Neural cell (in vitro differentiated cells): ENCODE results near the gene CDC23. TPM values are rescaled to one million over a fixed set of nuclear protein-coding genes. Genes with fewer than 3 reads are reported as not detected.

Source experiments
- H2AFZ ChIP-seq: fragments of 200-600, 300-800 bp; sonication (generic), shearing (Covaris generic); 2 replicates; pipeline ENCODE4 v1.6.0; 2014; ENCODE audit warnings: low read depth, mild to moderate bottlenecking, antibody characterized with exemption, low read length, moderate library complexity
- H3F3A ChIP-seq: fragments of 200-600 bp; shearing (Covaris generic); 2 replicates; pipeline ENCODE4 v1.6.1; 2016; ENCODE audit warnings: mild to moderate bottlenecking, moderate library complexity, mixed read lengths, antibody characterized with exemption, low read length; ENCODE audit not compliant: insufficient read depth, poor library complexity, severe bottlenecking
- H3K27ac ChIP-seq: fragments of 200-600, 300-800 bp; sonication (generic), shearing (Covaris generic); 2 replicates; pipeline ENCODE4 v1.5.1; 2014; ENCODE audit warnings: mild to moderate bottlenecking, low read length, moderate library complexity
- H3K27me3 ChIP-seq: fragments of 300-800, 200-600 bp; sonication (generic), shearing (Covaris generic); 2 replicates; pipeline ENCODE4 v1.6.0; 2014; ENCODE audit warnings: mild to moderate bottlenecking, low read depth, low read length, moderate library complexity; ENCODE audit not compliant: insufficient read depth
- H3K36me3 ChIP-seq: fragments of 300-800, 200-600 bp; sonication (generic), shearing (Covaris generic); 2 replicates; pipeline ENCODE4 v1.5.1; 2014; ENCODE audit warnings: mild to moderate bottlenecking, antibody characterized with exemption, low read length, moderate library complexity; ENCODE audit not compliant: insufficient read depth
- H3K4me2 ChIP-seq: fragments of 300-800, 200-600 bp; sonication (generic), shearing (Covaris generic); 2 replicates; pipeline ENCODE4 v1.6.0; 2014; ENCODE audit warnings: mild to moderate bottlenecking, low read length
- H3K4me3 ChIP-seq: fragments of 300-800, 200-600 bp; sonication (generic), shearing (Covaris generic); 2 replicates; pipeline ENCODE4 v1.5.1; 2014; ENCODE audit warnings: mild to moderate bottlenecking, low read length, moderate library complexity
- H3K79me2 ChIP-seq: fragments of 200-600 bp; shearing (Covaris generic); replicated peaks from 2 replicates; pipeline ENCODE4 v1.6.0; 2014; ENCODE audit warnings: mild to moderate bottlenecking, low read length, moderate library complexity; ENCODE audit not compliant: insufficient read depth
- H3K9ac ChIP-seq: fragments of 300-800, 200-600 bp; sonication (generic), shearing (Covaris generic); 2 replicates; pipeline ENCODE4 v1.6.1; 2016; ENCODE audit warnings: mild to moderate bottlenecking, low read length, mixed read lengths
- H3K9me2 ChIP-seq: fragments of 200-600 bp; shearing (Covaris generic); 2 replicates; pipeline ENCODE4 v1.6.1; 2016; ENCODE audit warnings: mild to moderate bottlenecking, low read length, mixed read lengths; ENCODE audit not compliant: insufficient read depth
- H3K9me3 ChIP-seq: fragments of 200-600, 300-800 bp; sonication (generic), shearing (Covaris generic); 2 replicates; pipeline ENCODE4 v1.6.1; 2016; ENCODE audit warnings: mild to moderate bottlenecking, mixed run types, low read length, moderate library complexity, mixed read lengths
- H4K20me1 ChIP-seq: fragments of 200-600 bp; shearing (Covaris generic); 2 replicates; pipeline ENCODE4 v1.6.1; 2016; ENCODE audit warnings: mild to moderate bottlenecking, mixed run types; ENCODE audit not compliant: insufficient read depth
- EP300 ChIP-seq: fragments of 450-650 bp; conservative IDR thresholded peaks from 2 replicates; pipeline ENCODE4 v1.6.1; 2014; ENCODE audit warnings: antibody characterized with exemption, mild to moderate bottlenecking, moderate library complexity; ENCODE audit not compliant: poor library complexity, severe bottlenecking
- EZH2 ChIP-seq: fragments of 200-600, 300-800 bp; shearing (Covaris generic), sonication (generic); IDR thresholded peaks from 2 replicates; pipeline ENCODE4 v1.6.1; 2014; ENCODE audit warnings: antibody characterized with exemption, low read length, borderline replicate concordance, mild to moderate bottlenecking; ENCODE audit not compliant: insufficient read depth, poor library complexity, severe bottlenecking
- MXI1 ChIP-seq: fragments of 450-650 bp; conservative IDR thresholded peaks from 2 replicates; pipeline ENCODE4 v1.6.1; 2014; ENCODE audit warnings: antibody characterized with exemption, mild to moderate bottlenecking; ENCODE audit not compliant: poor library complexity, severe bottlenecking
- POLR2AphosphoS5 ChIP-seq: IDR thresholded peaks from 2 replicates; pipeline ENCODE4 v1.6.1; 2012
- RAD21 ChIP-seq: fragments of 450-650 bp; conservative IDR thresholded peaks from 2 replicates; pipeline ENCODE4 v1.6.1; 2014; ENCODE audit warnings: antibody characterized with exemption, mild to moderate bottlenecking, moderate library complexity
- SMC3 ChIP-seq: fragments of 450-650 bp; conservative IDR thresholded peaks from 2 replicates; pipeline ENCODE4 v1.6.1; 2014; ENCODE audit warnings: antibody characterized with exemption, mild to moderate bottlenecking, moderate library complexity; ENCODE audit not compliant: poor library complexity
- TAF1 ChIP-seq: IDR thresholded peaks from 2 replicates; pipeline ENCODE4 v1.6.1; 2012; ENCODE audit warnings: low read depth
- polyA plus RNA-seq: library from polyadenylated mRNA; depleted of rRNA; stranded (reverse); fragments of >200 nt; gene quantifications from 2 replicates; pipeline ENCODE4 v1.2.3, GENCODE V29; 2014
- TF ChIP-seq, protein P1 (sequence below): fragments of 450-650 bp; IDR thresholded peaks from 2 replicates; pipeline ENCODE4 v1.5.1; 2014; ENCODE audit warnings: antibody characterized with exemption, mild to moderate bottlenecking, moderate library complexity; ENCODE audit not compliant: poor library complexity, severe bottlenecking
- TF ChIP-seq, protein P2 (sequence below): IDR thresholded peaks from 2 replicates; pipeline ENCODE4 v1.6.1; 2012; ENCODE audit warnings: borderline replicate concordance

CDC23 gene
- polyA plus RNA-seq, 1 donor from 2014 or later: 52.9 TPM

- Histone ChIP-seq H3K4me3 (no peak overlapping the region), H3K36me3 (peaks cover 21% of the 10 kb centered on the region), H3K79me2 (peaks cover 4% of the 10 kb centered on the region), H2AFZ (no peak overlapping the region), H3K27ac (no peak overlapping the region), H4K20me1 (no peaks in the 10 kb centered on the region), H3K9me2 (no peaks in the 10 kb centered on the region), H3K4me2 (no peak overlapping the region), H3K9ac (no peak overlapping the region), H3K9me3 (no peaks in the 10 kb centered on the region), H3K27me3 (no peaks in the 10 kb centered on the region), H3F3A (no peaks in the 10 kb centered on the region)
- TF ChIP-seq, protein P1, sequence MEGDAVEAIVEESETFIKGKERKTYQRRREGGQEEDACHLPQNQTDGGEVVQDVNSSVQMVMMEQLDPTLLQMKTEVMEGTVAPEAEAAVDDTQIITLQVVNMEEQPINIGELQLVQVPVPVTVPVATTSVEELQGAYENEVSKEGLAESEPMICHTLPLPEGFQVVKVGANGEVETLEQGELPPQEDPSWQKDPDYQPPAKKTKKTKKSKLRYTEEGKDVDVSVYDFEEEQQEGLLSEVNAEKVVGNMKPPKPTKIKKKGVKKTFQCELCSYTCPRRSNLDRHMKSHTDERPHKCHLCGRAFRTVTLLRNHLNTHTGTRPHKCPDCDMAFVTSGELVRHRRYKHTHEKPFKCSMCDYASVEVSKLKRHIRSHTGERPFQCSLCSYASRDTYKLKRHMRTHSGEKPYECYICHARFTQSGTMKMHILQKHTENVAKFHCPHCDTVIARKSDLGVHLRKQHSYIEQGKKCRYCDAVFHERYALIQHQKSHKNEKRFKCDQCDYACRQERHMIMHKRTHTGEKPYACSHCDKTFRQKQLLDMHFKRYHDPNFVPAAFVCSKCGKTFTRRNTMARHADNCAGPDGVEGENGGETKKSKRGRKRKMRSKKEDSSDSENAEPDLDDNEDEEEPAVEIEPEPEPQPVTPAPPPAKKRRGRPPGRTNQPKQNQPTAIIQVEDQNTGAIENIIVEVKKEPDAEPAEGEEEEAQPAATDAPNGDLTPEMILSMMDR: no peak
- TF ChIP-seq POLR2AphosphoS5 (no peak), RAD21 (no peak)
These were observed 42.8 kb downstream of the CDC23 start for GRCh38 chr5:138170299-138170698.

DNA sequence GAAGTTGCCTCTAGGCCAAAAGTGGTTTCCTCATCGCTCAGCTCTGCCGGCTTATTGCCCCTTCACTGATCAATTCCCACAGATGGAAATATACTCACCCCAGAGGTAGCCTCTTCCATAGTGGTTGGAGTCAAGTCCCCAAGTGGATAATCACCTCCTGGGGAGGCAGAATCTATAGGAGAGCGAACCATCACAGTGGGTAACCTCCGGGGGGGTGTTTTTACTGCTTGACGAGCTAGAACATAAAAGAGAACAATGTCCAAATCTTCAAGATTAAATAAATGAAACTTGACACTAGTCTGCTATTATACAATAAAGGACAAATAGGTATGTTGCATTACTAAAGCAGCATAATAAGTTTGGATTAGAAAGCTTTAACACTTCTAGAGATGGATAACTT, 44.0 kb downstream of the CDC23 start:
- no peaks in the 10 kb centered on the region for H3F3A ChIP-seq
- no peak overlapping the region for H2AFZ ChIP-seq
- H3K36me3 ChIP-seq: peaks cover 21% of the 10 kb centered on the region

More for the DNA sequence above, 44.0 kb downstream of the CDC23 start:
- Histone ChIP-seq H4K20me1 (no peaks in the 10 kb centered on the region), H3K9ac (no peak overlapping the region), H3K79me2 (no peaks in the 10 kb centered on the region), H3K4me2 (no peak overlapping the region), H3K9me2 (no peaks in the 10 kb centered on the region), H3K27me3 (no peaks in the 10 kb centered on the region), H3K9me3 (no peaks in the 10 kb centered on the region), H3K27ac (no peak overlapping the region), H3K4me3 (no peak overlapping the region)
- no peak for TF ChIP-seq EP300
- TF ChIP-seq POLR2AphosphoS5: no peak
- TF ChIP-seq SMC3: no peak
- TF ChIP-seq, protein P1: no peak
- TF ChIP-seq TAF1: no peak
- no peak for TF ChIP-seq EZH2
- no peak for TF ChIP-seq MXI1
- TF ChIP-seq, protein P2, sequence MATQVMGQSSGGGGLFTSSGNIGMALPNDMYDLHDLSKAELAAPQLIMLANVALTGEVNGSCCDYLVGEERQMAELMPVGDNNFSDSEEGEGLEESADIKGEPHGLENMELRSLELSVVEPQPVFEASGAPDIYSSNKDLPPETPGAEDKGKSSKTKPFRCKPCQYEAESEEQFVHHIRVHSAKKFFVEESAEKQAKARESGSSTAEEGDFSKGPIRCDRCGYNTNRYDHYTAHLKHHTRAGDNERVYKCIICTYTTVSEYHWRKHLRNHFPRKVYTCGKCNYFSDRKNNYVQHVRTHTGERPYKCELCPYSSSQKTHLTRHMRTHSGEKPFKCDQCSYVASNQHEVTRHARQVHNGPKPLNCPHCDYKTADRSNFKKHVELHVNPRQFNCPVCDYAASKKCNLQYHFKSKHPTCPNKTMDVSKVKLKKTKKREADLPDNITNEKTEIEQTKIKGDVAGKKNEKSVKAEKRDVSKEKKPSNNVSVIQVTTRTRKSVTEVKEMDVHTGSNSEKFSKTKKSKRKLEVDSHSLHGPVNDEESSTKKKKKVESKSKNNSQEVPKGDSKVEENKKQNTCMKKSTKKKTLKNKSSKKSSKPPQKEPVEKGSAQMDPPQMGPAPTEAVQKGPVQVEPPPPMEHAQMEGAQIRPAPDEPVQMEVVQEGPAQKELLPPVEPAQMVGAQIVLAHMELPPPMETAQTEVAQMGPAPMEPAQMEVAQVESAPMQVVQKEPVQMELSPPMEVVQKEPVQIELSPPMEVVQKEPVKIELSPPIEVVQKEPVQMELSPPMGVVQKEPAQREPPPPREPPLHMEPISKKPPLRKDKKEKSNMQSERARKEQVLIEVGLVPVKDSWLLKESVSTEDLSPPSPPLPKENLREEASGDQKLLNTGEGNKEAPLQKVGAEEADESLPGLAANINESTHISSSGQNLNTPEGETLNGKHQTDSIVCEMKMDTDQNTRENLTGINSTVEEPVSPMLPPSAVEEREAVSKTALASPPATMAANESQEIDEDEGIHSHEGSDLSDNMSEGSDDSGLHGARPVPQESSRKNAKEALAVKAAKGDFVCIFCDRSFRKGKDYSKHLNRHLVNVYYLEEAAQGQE: no peak
- no peak for TF ChIP-seq RAD21
